HG02938 (cell line): ENCODE results near the gene PIM1.
"Not testable (repeated sequence)": the region's sequence is repeated elsewhere in the genome, so short reads cannot be mapped to it uniquely, and the experiment has no call there.

ENCODE experiments used
- ATAC-seq: cut with Tn5 transposase; IDR thresholded peaks from one replicate; pipeline ENCODE4 v1.9.1; 2021; ENCODE audit warnings: mild to moderate bottlenecking, moderate library complexity; ENCODE audit not compliant: unreplicated experiment

Gene PIM1

DNA sequence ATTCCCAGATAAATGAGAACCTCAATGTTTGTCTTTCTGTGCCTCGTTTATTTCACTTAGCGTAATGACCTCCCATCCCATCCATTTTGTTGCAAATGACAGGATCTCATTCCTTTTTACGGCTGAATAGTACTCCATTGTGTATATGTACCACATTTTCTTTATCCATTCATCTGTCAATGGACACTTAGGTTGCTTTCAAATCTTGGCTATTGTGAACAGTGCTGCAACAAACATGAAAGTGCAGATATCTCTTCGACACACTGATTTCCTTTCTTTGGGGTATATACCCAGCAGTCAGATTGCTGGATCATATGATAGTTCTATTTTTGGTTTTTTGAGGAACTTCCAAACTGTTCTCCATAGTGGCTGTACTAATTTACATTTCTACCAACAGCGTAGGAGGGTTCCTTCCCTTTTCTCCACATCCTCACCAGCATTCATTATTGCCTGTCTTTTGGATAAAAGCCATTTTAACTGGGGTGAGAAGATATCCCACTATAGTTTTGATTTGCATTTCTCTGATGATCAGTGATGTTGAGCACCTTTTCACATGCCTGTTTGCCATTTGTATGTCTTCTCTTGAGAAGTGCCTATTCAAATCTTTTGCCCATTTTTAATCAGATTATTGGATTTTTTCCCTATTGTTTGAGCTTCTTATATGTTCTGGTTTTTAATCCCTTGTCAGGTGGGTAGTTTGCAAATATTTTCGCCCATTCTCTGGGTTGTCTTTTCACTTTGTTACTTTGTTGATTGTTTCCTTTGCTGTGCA is 16.2 kb downstream of the PIM1 start:
- not testable (repeated sequence) for ATAC-seq

DNA sequence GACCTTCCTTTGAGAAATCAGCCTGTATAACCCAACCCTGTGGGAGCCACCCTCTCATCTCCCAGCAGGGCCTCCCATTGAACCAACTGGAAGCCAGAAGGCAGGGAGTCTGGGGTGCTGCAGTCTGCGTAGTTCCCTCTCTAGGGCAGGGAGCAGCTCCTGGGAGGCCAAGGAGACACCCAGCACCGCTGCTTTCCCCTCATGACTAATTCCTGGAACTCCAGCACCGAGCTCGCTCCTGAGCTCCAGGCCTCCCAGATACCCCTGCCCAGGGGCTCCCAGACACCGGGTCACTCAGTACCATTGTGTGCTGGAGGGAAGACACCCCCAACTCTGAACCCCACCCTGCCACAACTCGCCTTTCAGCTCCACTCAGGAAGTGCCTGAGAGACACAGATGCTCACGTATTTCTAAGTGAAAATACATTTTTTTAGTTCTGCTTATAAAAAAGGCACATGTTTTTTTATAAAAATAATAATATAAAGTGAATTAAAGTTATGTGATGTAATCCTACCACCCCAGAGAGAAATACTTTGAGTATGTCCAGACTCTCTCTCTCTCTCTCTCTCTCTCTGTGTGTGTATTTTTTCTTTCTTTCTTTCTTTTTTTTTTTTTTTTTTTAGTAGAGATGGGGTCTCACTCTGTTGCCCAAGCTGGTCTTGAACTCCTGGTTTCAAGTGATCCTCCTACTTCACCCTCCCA is 17.5 kb downstream of the PIM1 start:
- ATAC-seq = no peak

DNA sequence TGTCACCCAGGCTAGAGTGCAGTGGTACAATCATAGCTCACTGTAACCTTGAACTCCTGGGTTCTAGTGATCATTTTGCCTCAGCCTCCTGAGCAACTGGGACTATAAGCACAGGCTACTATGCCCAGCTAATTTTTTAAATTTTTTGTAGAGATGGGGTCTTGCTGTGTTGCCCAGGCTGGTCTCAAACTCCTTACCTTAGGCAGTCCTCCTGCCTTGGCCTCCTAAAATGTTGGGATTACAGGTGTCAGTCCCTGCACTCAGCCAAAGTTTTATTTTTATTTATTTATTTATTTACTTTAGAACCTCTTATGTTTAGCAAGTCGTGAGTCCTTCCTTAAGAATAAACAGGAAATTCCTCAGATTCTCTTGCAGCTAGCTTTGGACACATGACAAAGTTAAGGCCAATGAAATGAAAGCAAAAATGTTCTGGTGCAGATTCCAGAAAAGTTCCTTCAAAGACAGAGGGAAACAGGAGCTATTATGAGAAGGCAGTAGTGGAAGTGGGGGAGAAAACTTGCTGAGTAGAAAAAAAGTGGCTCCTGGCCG is 19.1 kb downstream of the PIM1 start:
- ATAC-seq = no peak

DNA sequence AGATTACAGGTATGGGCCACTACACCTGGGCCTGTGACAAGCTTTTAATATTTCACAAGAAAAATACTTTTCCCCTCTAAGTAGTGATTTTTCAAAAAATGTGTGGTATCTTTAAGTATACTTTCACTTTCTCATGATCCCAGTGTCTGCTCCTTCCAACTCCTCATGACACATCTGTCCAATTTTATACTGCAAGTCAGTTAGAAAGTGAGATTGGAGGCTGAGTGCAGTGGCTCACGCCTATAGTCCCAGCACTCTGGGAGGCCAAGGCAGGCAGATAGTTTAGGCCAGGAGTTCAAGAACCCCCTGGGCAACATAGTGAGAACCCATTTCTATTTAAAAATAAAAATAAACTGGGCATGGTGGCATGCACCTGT is 20.2 kb downstream of the PIM1 start:
- no peak for ATAC-seq

DNA sequence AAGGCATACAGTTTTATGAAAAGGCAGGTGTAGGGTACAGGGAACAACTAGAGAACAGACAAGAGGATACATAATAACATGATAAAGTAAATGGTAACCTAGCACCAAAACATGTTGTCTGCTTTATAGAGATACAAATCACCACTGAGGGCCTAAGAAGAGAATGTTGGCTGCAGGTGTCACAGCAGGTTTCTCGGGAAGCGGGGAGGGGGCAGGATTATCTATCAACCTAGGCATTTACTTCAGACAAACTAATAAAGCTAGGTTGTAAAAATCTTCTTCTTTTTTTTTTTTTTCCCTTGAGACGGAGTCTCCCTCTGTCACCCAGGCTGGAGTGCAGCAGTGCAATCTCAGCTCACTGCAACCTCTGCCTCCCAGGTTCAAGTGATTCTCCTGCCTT is 22.7 kb downstream of the PIM1 start:
- no peak for ATAC-seq

DNA sequence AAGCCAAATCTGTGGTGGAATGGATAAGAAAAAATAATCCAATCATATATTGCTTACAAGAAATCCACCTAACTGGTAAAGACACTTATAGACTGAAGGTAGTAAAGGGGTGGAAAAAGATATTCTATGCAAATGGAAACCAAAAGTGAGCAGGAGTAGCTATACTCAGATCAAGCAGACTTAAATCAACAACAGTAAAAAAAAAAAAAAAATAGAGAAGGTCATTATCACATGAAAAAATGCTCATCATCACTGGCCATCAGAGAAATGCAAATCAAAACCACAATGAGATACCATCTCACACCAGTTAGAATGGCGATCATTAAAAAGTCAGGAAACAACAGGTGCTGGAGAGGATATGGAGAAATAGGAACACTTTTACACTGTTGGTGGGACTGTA is 24.9 kb downstream of the PIM1 start:
- not testable (repeated sequence) for ATAC-seq

DNA sequence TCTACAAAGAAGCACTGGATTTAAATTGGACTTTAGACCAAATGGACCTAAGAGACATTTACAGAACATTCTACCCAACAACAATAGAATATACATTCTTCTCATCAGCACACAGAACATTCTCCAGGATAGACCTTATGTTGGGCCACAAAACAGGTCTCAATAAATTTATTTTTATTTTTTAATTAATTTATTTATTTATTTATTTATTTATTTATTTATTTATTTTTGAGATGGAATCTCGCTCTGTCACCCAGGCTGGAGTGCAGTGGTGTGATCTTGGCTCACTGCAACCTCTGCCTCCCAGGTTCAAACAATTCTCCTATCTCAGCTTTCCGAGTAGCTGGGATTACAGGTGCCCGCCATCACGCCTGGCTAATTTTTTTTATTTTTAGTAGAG is 26.5 kb downstream of the PIM1 start:
- ATAC-seq = not testable (repeated sequence)

DNA sequence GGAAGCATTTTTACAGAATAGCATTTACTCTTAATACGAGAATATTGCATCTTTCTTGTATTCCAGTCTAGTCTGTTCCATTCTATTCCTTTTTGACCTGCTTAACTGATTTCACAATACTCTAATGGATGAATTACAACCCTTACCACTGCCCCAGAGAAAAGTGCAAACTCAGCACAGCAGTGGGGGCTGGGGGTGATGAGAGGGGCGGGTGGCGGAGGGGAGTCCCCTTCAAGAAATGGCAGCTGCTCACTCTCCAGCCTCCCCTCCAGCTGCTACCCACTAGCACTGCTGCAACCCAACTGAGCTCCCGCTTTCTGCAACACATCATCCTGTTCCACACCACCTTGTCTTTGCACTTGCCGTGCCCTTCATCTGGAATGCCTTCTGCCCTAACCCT is 30.1 kb downstream of the PIM1 start:
- no peak for ATAC-seq

DNA sequence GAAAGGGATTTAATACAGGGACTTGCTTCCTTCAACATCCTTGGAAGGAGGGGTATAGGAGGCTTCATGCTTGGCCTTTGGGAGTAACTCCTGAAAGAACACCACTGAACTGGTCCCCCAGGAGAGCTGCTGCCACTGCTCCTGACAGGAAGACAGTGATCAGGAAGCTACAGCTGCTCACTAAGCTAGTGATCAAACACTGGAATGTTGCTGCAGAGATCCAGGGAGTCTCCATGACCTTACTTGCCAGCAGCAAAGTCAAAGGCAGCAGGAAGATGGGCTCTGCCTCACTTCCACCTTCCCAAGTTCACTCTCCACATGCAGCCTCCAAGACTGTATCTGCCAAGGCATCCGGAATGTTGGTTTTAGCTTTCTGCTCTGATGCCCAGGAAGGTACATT is 31.8 kb downstream of the PIM1 start:
- no peak for ATAC-seq

DNA sequence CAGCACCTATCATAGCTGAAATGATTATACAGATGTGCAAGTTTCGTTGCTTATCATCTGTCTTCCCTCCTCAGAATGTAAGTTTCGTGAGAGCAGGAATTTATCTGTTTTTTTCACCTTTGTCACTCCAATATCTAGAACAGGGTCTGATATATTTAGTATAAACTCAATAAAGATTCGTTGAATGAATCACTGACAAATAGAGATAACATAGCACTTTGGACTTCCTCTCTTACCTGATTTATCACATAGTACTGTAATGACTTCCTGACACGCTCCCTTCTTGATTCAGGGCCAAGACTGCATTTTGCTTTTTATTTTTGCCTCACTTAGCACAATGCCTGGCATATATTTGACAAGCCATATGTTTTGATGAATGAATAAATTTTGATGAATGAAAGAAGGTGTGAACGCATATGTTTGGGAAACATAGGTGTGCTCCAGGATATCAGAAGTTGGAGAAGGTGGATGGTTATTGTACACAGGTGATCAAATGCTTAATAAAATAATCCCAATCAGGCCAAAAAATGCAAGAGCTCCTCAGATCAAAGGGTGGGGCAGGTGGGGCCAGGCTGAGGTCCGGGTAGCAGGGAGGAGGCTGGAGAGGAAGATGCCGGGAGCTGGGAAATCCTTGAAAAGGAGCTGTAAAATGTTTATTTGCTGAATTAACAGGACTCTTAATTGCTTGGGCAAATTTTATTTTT is 33.0 kb downstream of the PIM1 start:
- ATAC-seq = no peak

DNA sequence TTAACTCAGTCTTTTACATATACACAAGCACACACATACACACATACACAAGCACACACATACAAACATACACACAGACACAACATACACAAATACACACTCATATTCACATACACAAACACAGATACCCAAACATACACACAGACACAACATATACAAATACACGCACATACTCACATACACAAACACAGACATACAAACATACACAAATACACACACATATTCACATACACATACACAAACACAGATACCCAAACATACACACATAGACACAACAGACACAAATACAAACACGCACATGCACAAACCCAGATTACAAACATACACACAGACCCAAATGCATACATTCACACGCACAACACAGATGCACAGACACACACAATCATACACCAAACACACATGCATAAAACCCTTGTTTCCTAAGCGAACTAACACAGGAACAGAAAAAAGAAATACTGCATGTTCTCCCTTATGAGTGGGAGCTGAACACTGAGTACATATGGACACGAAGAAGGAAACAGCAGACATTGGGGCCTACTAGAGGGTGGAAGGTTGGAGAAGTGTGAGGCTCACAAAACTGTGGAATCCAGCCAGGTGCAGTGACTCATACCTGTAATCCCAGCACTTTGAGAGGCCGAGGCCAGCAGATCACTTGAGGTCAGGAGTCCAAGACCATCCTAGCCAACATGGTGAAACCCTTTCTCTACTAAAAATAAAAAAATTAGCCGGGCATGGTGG is 34.2 kb downstream of the PIM1 start:
- no peak for ATAC-seq

DNA sequence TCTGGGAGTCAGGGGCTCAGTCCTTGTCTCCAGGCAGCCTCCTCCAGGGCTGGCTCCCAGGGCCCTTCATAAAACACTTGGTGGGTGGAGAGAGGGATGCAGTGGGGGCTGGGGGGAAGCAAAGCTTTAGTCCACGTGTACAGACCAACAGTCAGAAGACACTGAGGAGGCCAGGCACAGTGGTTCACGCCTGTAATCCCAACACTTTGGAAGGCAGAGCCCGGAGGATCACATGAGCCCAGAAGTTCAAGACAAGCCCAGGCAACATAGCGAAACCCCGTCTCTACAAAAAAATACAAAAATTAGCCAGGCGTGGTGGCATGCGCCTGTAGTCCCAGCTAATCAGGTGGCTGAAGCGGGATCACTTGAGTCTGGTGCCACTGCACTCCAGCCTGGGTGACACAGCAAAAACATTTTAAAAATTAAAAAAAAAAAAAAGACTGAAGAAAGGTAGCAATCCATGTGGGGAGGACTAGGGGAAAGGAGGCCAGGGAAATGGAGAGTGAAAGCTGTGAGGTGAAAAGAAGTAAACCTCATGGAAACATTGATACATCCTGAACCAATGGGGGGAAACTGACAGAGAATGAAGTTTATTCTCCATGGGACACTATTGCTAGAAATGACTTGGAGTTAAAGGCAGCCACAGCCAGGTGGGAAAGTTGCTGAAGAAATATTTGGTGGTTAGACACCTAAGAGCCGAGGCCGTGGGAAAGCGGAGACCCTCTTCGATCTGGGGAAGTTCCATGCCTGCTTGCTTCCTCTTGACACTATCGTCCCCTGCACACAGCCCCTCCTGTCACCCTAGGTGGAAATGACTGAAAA is 35.4 kb downstream of the PIM1 start:
- ATAC-seq = no peak

DNA sequence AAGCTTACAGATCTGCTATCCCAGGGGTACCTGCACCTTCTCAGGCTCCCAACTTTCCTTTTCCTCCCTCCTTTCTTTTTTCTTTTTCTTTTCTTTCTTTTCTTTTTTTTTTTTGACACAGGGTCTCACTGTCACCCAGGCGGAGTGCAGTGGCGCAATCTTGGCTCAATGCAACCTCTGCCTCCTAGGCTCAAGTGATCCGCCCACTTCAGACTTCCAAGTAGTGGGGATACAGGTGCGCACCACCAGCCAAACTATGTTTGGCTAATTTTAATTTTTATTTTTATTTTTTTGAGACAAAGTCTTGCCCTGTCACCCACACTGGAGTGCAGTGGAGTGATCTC is 36.0 kb downstream of the PIM1 start:
- no peak for ATAC-seq

DNA sequence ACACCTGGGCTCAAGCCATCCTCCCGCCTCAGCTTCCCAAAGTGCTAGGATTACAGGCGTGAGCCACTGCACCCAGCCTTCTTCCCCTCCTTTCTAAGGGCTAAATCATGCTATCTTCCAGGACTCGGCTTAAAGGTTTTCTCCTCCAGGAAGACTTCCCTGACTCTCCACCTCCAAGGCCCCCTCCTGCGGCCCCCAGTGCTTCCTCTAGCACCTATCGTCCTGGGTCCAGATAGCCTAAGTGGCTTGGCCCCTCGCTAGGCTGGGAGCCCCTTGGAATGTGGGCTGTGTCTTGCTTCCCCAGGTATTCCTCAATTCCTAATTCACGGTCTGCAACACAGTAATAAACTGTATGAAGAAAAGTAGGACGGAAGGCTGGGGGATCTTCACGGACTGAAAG is 36.7 kb downstream of the PIM1 start:
- ATAC-seq = no peak

DNA sequence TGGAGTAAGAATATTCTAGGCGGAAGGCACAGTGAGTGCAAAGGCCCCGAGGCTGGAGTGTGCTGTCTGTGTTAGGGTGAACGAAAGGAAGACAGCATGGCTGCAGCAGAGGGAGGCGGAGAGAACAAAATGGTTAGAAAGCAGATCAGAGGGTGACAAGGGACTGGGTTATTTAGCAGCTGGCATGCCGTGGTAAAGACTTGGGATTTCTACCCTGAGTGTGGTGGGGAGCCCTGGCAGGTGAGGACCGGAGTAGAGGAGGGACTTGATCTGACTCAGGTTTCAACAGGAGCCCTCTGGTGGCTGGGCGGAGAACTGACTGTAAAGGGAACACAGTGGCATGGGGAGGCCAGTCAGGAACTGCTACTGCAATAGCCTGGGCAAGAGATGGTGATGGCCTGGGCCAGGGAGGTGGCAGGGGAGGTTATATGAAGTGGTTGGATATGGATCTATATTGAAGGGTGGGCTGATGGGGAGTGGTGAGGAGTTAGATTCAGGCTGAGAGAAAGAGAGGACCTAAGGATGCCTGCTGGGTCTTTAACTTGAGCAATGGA is 38.0 kb downstream of the PIM1 start:
- no peak for ATAC-seq

DNA sequence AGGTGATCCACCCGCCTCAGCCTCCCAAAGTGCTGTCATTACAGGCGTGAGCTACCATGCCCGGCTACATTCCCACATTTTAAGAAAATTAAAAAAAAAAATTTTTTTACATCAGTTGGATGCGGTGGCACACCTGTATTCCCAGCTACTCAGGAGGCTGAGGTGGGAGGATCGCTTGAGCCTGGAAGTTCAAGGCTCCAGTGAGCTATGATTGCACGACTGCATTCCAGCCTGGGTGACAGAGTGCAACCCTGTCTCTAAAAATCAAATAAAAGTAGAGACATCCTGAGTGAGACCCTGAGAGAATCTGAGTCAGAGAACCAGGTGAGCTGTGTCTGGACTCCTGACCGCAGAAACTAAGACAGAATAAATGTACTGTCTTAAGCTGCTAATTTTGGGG is 38.8 kb downstream of the PIM1 start:
- ATAC-seq = no peak

DNA sequence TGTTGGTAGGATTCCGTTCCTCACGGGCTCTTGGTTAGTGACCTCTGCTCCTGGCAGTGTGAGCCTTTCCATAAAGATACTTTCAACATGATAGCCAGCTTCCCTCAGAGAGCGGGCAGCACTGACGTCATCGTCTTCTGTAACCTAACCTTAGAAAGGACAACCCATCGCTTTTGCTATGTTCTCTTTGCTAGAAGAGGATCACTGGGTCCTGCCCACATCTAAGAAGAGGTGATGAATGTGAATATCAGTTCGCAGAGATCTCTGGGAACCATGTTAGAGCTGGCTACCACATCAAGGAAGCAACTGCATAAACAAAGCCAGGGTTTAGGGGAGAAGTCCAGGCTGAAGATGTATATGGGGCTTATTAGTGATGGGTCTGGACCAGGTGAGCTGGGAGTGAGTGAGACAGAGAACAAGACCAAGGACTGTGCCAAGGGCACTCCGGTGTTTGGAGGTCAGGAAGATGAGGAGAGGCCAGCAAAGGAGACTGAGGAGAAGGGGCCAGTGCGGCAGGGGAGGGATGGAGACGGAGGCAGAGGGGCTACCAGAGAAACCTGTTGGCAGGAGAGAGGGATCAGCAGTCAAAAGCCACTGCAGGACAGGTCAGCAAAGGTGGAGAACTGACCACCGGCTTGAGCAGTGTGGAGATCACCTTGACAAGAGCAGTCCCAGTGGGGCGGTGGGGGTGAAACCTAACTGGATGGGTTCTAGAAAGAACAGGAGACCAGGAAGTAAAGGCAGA is 39.7 kb downstream of the PIM1 start:
- ATAC-seq = no peak

DNA sequence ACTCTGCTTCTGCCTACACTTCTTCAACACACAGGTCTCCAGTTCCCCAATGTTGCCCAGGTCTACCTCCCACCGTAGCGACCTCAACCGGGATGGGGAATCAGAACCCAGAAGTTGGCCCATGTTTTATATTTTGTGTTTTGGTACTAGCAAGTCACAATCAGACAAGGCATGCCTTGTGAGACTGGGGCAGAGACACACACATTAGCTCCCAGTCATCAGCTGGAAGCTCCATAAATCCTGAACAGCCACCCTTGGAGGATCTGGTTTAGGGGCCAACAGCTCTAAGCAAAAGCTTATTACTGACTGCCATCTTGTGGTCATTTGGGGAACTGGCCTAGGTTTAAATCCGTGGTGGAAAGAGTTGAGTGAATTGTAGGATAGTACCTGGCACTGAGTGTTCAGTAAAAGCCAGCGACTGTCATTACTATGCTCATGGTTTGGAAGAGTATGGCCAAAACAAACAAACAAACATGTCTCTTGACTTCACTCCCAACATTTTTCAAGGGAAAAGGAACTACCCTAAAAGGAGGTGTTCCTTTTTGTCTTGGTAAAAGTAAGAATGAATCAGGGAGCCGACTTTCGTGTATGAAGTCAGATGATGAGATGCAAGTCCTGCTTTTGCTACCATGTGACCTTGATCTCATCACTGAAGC is 40.5 kb downstream of the PIM1 start:
- no peak for ATAC-seq

DNA sequence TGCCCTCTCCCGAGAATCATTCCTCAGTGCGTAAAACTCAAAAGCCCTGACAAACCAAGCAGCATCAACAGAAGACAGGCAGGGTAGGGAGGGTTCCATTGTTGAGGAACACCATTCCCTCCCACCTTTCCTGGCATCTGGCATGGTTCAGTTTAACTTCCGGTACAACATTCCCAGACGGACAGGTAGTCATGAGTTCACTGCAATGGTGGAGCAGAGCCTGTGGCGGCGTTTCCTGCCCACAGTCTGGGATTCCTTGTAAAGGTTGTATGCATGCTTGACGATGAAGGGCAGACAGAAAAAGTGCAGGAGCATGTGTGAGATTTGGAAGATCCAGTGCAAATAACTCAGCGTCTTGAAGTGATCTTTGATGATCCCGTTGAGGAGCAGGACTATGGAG is 42.3 kb downstream of the PIM1 start:
- no peak for ATAC-seq
